HG02870 (cell line): ENCODE data around the gene SDC3.

Source experiments
- ATAC-seq: cut with Tn5 transposase; IDR thresholded peaks from one replicate; pipeline ENCODE4 v1.9.1; 2021; ENCODE audit warnings: mild to moderate bottlenecking, moderate library complexity; ENCODE audit not compliant: unreplicated experiment

The SDC3 gene

DNA sequence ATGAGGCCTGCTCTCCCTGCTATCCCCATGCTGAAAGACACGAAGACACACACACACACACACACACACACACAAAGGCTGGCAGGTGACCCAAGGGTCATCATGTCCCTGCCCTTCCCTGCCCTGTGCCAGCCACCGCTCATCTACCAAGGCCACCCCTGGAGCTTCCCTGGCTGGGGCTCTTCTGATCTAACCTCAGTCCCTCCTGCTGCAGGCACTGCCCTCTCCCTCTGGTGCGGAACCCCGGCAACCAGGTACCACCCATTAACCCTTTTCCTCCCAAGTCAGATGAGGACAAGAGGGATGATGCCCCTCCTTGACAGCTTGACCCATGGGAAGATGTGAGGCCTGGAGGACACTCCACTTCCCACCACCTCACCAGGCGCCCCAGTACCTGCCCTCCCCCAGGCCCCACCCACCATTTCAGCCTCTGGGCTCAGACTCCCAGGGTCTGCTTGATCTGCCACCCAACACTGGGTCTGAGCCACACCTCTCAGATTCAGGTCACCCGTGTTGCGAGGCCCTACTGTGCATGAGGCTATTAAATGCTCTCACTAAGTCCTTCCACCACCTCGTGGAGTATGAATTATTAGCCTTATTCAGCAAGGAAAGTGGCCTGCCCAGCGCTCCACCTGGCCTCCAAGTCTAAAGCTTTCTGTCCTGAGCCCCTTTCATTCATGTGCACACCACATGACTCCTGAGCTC is 2.5 kb downstream of the SDC3 start:
- no peak for ATAC-seq

DNA sequence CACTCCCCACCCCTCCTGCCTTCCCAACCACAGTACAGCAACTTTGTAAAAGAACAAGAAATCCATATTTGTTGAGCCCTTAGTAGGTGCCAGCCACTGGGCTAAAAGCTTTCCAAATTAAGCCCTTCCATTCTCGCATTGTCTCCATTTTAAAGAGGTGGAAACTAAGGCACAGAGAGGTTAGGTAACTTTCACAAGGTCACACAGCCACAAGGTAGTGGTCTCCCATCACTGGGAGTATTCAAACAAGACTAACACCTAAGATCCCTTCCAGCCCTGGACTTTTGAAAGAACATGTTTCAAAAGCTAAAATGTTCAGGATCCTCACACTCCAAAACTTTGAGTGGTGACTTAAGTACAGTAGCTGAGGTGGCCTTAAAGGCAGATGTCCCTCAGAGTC is 3.2 kb downstream of the SDC3 start:
- no peak for ATAC-seq

DNA sequence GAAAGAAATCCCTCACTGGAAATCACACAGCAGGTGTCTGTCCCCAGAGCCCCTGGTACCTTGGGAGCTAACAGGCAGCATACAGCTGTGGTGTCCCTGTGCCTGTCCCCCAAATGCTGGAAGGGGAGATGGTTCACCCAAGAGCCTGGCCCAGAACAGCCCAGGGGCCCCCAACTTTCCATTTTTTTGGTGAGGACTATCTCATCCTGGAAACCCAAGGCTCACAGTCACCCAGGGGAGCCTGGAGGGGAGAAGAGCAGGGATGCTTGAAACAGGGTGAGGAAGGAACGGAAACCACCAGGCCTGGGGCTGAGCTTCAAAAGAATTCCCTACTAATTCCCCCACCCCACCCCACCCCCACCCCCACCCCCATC is 3.6 kb downstream of the SDC3 start:
- ATAC-seq: no peak

DNA sequence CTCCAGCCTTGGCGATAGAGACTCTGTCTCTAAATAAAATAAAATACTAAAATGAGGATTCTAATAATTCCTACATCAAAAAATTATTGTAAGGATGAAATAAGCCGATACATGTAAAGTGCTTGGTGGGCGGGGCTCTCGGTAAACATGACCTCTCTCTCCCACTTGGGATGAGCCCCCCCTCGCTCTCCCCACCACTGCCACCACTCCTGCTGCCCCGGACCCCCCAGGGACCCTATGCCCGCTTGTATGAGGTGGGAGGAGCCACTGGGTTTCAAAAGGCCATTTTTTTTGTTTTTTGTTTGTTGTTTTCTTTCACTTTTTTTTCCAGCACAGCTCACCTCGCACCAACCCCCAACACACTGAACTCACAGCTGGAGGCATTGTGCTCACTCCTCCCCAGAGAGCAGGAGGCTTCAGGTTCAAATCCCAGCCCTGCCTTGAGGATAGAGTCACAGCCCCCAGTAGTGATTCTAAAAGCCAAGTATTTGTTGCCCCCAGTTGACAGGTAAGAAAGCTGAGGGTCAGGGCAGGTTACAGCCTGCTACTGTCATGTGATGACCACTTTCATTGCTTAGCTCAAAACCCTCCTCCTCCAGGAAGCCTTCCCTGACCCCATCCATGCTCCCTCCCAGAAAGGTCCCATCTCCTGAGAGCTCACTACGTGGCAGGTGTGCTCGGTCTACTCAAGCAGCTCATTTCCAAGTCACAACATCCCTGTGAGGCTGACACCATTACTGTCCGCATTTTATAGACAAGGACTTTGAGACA is 4.2 kb downstream of the SDC3 start:
- ATAC-seq: no peak

DNA sequence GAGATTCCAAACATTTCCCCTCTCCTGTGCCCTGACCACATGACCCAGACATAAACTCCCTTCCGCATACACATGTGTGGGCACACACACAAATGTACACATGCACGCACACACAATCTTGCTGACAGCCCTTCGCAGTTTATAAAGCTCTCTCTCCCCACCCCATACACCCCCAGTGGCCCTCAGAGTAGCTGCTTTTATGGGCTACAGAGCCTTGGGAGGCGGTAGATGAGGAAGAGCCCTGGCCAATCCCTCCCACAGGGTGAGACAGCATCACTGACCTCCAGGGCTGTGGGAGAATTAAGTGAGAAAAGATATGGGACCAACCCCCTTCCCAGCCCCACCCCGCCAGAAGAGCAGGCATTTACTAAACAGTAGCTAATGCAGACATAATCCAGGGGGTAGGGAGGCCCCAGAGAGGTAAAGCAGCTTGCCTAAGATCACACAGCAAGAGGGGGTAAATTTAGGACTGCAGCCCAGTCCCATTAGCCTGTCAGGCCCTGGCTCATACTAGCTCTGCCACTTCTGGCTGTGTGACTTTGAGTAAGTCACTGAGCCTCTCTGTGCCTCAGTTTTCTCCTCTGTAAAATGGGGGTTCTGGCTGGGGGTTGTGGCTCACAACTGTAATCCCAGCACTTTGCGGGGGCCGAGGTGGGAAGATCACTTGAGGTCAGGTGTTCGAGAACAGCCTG is 5.1 kb downstream of the SDC3 start:
- no peak for ATAC-seq

DNA sequence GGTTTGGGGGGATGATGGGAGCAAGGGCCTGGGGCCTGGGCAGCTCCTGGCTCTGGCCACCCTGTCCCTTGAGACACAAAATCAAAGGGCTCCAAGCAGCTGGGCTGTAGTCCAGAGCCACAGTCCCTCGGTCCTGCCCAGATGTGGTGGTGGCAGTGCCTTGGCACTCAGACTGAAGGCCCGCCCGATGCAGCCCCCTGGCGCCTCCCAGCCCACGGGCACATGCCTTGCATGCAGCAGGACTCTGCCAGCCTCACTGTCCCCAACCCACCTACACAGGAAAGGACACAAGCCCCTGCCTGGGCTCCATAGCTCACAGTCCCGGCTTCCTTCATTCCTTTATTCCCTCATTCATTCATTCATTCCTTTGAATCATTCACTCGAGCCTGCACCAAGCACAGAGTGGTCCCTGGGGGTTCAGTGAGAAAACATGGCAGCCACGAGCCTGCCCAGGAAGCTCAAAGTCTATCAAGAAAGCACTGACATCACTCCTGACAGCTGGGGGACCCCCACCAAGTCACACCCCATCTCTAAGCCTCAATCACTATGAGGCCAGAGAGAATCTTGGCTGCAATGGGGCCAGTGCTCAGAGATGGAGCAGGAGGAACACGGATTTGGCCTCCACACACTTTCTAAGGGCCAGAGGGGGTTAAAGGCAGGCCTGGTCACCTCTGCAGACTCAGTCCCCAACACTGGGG is 5.8 kb downstream of the SDC3 start:
- ATAC-seq: no peak

DNA sequence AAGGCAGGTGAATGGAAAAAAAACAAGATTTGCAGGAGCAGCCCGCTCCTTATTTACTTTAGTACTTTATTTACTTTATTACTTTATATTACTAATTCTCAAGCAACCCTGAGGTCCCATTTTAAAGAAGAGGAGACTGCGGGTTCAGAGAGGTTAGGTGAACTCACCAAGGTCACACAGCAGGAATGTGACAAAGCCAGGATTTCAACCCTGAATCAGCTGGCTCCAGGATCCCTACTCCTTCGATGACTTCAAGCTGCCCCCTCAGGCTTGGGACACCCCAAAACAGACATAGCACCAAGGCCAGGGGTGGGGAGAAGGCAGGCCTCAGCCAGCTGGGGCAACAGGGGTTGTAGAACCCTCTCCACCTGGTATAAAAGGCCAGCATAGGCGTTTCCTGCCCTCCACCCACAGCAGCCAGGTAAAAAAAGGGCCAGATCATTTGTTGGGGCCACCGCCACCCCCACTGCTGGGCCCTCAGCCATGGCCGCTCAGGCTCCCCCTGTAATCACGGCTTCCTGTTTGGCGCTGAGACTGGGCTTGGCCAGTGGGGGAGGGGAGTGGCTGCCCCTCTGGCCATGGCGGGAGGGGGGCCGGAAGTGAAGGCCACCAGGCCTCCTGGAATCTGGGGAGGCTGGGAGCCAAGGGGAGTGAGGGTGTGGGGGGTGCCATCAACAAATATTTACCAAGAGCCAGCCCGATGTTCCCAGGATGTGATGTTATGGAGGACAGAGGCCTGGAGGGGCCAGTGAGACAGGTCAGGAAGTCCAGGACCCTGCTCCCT is 6.6 kb downstream of the SDC3 start:
- no peak for ATAC-seq

DNA sequence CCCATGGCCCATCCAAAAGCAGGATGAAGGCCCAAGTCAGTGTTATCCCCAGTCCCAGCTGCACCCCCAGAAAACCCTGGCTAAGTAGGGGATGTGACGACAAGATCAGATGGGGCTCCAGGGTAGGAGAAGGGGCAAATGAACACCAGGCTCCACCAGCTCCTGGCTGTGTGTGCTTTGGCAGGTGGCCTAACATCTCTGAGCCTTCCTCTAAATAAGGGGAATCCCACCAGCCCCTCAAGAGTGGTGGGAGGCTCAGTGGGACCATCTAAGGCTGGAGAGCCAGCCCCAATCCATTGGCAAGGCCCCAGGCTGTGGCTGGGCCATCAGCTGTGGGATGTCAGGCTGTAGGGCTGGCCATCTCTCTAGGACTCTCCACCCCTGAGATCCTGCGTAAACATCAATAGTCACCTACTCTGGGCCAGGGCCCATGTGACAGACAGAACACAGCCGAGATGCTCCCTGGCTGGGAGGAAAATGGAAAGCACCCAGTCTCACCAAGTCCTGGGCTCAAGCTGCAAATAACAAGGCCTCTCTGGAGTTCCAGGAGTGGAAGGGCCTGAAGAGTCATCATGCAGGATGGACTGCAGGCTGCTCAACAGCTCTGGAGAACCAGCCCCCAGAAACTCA is 7.5 kb downstream of the SDC3 start:
- no peak for ATAC-seq

DNA sequence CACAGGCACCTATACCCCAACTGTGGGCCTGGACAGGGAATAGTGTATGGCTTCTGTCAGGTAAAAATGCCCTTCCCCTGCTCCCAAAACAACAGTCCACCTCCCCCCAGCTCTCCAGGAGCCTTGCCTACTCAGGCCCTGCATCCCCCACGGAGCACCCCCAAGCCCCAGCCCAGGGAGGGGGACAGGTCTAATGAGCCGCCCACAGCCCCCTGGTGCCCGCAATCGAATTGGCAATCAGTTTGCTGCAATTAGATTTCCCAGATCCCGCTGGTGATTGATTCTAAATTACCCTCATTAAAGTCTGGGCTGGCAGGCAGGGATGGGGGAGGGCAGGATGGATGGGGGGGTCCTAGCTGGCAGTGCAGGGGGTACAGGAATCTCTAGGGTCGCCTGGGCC is 8.1 kb downstream of the SDC3 start:
- no peak for ATAC-seq

DNA sequence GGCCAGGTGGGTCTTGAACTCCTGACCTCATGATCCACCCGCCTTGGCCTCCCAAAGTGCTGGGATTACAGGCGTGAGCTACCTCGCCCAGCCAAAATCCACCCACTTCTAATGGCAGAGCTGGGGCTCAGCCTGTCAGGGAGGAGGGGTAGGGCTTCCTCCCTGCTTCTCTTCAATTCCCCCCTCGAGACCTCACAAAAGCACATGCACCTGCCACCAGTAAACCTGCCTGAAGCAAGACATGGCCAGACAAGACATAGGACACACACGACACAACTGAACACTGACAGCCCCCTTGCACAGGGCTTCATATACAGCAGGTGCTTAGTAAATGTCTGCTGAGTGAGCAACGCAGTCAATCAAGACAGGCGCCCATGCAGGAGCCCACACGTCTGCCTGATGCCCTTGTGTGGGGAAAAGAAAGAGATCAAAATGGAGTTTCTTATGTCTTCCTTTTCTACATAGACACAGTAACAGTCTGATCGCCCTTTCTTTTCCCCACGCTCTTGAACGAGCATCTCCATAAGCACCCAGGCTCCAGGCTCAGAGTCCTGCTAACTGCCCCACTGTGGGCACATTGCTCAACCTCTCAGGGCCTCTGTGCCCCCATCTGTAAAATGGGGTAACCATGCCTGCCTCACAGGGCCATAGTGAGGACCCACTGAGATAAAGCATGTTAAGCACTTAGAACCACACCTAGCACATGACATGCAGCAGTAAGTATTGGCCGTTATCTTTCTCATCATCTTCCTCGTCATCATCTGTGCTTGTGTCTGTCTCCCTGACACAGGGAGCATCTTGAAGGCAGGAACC is 8.8 kb downstream of the SDC3 start:
- no peak for ATAC-seq

DNA sequence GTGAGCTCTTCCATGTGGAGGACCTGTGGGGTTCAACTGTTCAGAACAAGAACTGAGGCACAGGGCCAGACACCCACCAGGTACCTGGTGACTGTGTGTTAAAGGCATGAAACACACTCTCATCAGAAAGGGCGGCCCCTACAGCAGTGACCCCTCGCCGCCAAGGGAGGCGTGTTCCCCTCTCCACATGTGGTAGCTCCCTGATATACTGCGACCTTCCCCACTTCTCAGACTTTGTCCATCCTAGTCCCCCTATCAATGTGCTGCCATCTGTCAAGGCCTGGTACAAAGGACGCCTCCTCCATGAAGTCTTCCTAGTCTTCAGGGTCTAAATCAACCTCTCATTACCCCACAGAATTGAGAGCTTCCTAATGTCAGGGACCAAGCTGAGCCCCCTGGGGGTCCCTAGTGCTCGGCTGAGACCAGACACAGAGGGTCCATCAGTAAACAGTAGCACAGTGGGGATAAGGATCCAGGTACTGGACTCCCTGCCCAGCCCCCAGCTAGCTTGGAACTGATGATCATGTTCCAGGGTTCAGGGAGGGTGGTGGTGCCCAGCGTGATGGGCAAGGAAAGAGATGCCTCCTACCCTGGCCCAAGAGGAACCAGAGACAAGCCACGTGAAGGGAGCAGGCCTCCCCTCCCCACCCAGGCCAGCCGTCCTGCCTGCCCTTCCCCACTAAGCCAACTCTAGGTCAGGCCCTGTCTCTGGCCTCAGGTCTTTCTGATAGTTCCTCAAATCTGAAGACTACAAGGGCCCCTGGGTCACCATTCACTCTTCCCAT is 10.3 kb downstream of the SDC3 start:
- no peak for ATAC-seq

DNA sequence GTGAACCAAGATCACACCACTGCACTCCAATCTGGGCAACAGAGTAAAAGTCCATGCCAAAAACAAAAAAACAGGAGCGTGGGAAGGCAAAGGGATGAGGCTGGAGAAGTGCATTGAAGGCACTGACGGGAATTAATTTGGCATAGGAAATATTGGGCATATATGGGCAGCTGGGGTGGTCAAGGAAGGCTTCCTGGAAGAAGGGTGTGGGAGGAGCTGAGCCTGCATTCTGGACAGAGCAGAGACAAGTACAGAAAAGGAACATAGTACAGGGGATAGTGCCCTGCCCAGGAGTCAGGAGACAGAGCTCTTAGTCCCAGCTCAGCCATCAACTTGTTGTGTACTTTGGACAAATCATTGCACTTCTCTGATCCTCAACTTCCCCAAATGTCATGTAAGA is 11.7 kb downstream of the SDC3 start:
- ATAC-seq: no peak

DNA sequence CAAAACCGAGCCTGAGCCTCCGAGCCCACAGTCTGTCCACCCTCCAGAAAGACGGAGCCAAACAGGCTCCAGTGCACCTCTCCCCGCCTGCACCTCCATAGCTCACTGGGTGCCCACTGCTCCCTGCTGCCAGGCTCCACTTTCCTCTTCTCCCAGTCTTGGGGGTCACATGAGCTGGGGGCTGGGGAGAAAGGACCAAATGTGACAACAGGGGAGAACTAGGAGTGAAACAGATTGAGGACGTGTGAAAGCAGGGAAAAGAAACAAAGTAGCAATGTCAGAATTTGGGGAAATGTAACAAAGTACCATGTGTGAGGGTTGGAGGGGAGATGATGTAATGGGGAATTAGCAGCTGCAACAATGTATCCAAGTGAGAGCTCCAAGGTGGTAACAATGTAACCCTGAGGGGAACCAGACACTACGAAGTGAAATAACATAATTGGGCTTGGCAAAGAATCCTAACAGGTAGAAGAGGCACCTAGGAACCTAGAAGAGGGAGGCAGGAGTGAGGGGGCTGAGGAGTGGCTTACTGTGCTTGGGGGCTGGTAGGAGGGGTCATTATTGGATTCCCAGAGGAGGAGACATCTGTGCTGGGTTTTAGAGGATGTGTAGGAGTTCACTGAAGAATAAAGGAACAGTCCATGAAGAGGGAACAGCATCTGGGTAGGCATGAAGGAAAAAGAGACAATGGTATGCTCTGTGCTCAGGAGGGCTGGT is 12.5 kb downstream of the SDC3 start:
- ATAC-seq: no peak

DNA sequence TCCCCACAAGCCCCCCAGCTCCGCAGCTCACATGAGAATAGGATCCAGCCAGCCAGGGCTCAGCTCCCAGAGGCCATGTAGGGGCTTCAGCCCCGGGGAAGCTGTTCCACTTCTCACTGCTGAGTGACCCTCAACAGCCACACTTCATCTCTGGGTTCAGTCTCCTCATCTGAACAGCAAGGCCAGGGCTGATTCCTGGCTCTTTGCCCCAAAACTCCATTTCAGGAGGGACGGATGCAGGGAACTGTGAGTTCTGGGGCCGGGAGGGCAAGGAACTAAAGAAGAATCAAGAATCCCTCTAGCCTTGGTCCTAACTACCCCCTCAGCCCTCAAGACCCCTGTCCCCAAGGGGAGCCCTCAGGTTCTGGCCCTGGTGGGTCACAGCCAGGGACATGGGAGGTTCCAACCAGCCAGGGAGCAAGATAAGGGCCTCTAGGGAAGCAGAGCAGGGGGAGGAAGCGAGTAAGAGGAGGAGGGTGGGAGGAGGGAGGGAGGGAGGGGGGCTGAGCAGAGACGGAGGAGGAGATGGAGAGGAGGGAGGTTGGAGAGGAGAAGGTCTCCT is 13.1 kb downstream of the SDC3 start:
- ATAC-seq: no peak

DNA sequence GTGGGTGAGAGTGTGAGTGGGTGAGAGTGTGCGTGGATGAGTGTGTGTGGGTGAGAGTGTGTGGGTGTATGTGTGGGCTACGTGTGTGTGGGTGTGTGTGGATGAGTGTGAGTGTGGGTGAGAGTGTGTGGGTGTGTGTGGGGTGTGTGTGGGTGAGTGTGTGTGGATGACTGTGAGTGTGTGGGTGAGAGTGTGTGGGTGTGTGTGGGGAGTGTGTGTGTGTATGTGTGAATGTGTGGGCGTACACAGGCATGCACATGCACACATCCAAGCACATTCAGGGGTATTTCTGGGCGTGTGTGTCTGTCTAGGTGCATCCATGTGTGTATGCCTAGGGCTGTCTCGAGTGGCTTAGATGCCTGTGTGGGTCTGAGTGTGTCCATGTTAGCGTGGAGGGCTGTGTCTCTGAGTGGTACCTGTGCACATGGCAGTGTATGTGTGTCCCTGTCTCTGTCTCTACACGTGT is 14.0 kb downstream of the SDC3 start:
- no peak for ATAC-seq

DNA sequence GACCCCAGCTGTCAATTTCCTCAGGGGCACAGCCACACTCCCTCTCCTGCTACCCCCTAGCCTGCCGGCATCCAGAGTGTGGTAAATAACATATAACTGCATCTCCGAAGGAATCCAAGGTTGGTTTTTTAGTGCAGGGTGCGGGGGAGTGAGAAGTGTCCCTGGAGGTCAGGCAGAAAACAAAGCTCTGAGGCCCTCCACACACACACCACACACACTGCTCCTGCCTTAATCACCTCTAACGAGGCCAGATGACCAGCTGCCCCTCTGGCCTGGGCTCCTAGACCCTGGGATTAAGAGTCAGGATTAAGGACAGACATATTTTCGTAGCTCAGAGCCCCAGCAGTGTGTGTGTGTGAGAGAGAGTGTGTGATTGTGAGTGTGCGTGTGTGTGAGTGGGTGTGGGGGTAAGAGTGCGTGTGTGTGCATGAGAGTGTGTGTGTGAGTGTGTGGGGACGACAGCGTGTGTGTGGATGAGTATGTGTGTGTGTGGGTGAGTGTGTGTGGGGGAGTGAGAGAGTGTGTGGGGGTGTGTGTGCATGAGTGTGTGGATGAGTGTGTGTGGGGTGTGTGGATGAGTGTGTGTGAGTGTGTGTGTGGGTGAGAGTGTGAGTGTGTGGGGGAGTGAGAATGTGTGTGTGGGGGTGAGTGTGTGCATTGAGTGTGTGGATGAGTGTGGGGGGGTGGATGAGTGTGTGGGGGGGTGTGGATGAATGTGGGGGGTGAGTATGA is 14.6 kb downstream of the SDC3 start:
- no peak for ATAC-seq

DNA sequence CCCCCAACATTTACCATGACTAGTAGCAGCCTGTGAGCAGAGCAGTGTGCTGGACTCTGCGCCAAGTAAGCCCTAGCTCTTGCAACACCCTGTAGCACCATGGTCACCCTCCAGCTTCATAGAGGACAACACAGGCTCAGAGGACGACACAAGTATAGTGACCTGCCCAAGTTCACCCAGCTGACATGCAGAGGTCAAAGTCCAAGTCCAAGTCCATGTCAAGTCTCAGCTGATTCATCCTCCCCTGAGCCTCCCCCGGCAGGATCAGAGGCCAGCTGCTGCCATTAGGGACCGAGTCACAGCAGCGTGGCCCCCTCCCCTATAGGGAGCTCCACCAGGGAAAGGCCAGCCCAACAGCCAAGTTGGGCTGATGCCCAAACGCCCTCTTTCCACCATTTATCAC is 15.9 kb downstream of the SDC3 start:
- ATAC-seq: no peak
